T-helper 2 cell treated with Interferon-gamma antibody and Interleukin-4, amounts not matched to agents 5 μg/mL and 100 μg/mL, for 36 hours (primary cell): Measurements from ENCODE around the gene PRDM16.

Experiments
- DNase-seq: peaks from one replicate; pipeline ENCODE4 v3.0.0; 2021; ENCODE audit warnings: low spot score
- H3K27ac Mint-ChIP-seq: one replicate; pipeline ENCODE4 v1.8.0; 2021; ENCODE audit warnings: mild to moderate bottlenecking, mixed read lengths
- H3K27me3 Mint-ChIP-seq: one replicate; pipeline ENCODE4 v1.8.0; 2021; ENCODE audit warnings: low read depth, mixed read lengths
- H3K36me3 Mint-ChIP-seq: one replicate; pipeline ENCODE4 v1.8.0; 2021; ENCODE audit warnings: low read depth, mixed read lengths
- H3K4me1 Mint-ChIP-seq: one replicate; pipeline ENCODE4 v1.8.0; 2021; ENCODE audit warnings: low read depth, mixed read lengths
- H3K4me3 Mint-ChIP-seq: one replicate; pipeline ENCODE4 v1.8.0; 2022; ENCODE audit warnings: mild to moderate bottlenecking, moderate library complexity, mixed read lengths
- H3K9me3 Mint-ChIP-seq: one replicate; pipeline ENCODE4 v1.8.0; 2021; ENCODE audit warnings: mixed read lengths

PRDM16 gene

GRCh38 chr1:3357526-3358297 lies 288.7 kb downstream of the PRDM16 start:
- no peaks in the 10 kb centered on the region for H3K4me1 Mint-ChIP-seq
- no peak overlapping the region for H3K4me3 Mint-ChIP-seq
- H3K9me3 Mint-ChIP-seq: no peaks in the 10 kb centered on the region
- no peak overlapping the region for H3K27ac Mint-ChIP-seq
- no peaks in the 10 kb centered on the region for H3K27me3 Mint-ChIP-seq
- H3K36me3 Mint-ChIP-seq: no peaks in the 10 kb centered on the region
- DNase-seq: no peak

GRCh38 chr1:3359351-3359750 lies 290.3 kb downstream of the PRDM16 start:
- DNase-seq: no peak
- no peaks in the 10 kb centered on the region for H3K36me3 Mint-ChIP-seq
- no peak overlapping the region for H3K27ac Mint-ChIP-seq
- no peaks in the 10 kb centered on the region for H3K4me1 Mint-ChIP-seq
- no peak overlapping the region for H3K4me3 Mint-ChIP-seq
- H3K9me3 Mint-ChIP-seq: no peaks in the 10 kb centered on the region
- no peaks in the 10 kb centered on the region for H3K27me3 Mint-ChIP-seq

- Mint-ChIP-seq H3K9me3 (no peaks in the 10 kb centered on the region), H3K4me1 (no peaks in the 10 kb centered on the region), H3K36me3 (no peaks in the 10 kb centered on the region), H3K27ac (no peak overlapping the region), H3K4me3 (no peak overlapping the region), H3K27me3 (no peaks in the 10 kb centered on the region)
- no peak for DNase-seq
Measured at GRCh38 chr1:3359756-3360440, 290.9 kb downstream of the PRDM16 start.

- Mint-ChIP-seq H3K27ac (no peak overlapping the region), H3K4me3 (no peak overlapping the region), H3K4me1 (no peaks in the 10 kb centered on the region), H3K36me3 (no peaks in the 10 kb centered on the region), H3K27me3 (no peaks in the 10 kb centered on the region), H3K9me3 (no peaks in the 10 kb centered on the region)
- DNase-seq: no peak
Measured at GRCh38 chr1:3360646-3361257, 291.7 kb downstream of the PRDM16 start.

GRCh38 chr1:3363023-3363422 lies 294.0 kb downstream of the PRDM16 start:
- H3K36me3 Mint-ChIP-seq: no peaks in the 10 kb centered on the region
- H3K4me3 Mint-ChIP-seq: no peak overlapping the region
- no peak for DNase-seq
- H3K27ac Mint-ChIP-seq: no peak overlapping the region
- no peaks in the 10 kb centered on the region for H3K27me3 Mint-ChIP-seq
- no peaks in the 10 kb centered on the region for H3K9me3 Mint-ChIP-seq
- no peaks in the 10 kb centered on the region for H3K4me1 Mint-ChIP-seq

- no peaks in the 10 kb centered on the region for H3K4me1 Mint-ChIP-seq
- no peaks in the 10 kb centered on the region for H3K9me3 Mint-ChIP-seq
- H3K27me3 Mint-ChIP-seq: peaks cover 2% of the 10 kb centered on the region
- no peaks in the 10 kb centered on the region for H3K36me3 Mint-ChIP-seq
- DNase-seq: no peak
- H3K4me3 Mint-ChIP-seq: no peak overlapping the region
- H3K27ac Mint-ChIP-seq: no peak overlapping the region
Measured at GRCh38 chr1:3363756-3364155, 294.8 kb downstream of the PRDM16 start.

- Mint-ChIP-seq H3K4me3 (no peak overlapping the region), H3K4me1 (no peaks in the 10 kb centered on the region), H3K9me3 (no peaks in the 10 kb centered on the region), H3K36me3 (no peaks in the 10 kb centered on the region), H3K27me3 (peaks cover 5% of the 10 kb centered on the region), H3K27ac (no peak overlapping the region)
- no peak for DNase-seq
Measured at GRCh38 chr1:3364551-3364950, 295.5 kb downstream of the PRDM16 start.

GRCh38 chr1:3364983-3365382 lies 296.0 kb downstream of the PRDM16 start:
- H3K4me3 Mint-ChIP-seq: no peak overlapping the region
- no peak overlapping the region for H3K27ac Mint-ChIP-seq

GRCh38 chr1:3365523-3366125 lies 296.6 kb downstream of the PRDM16 start:
- H3K27me3 Mint-ChIP-seq: peaks cover 5% of the 10 kb centered on the region
- H3K36me3 Mint-ChIP-seq: no peaks in the 10 kb centered on the region
- no peak overlapping the region for H3K4me3 Mint-ChIP-seq
- DNase-seq: no peak
- H3K4me1 Mint-ChIP-seq: no peaks in the 10 kb centered on the region
- no peak overlapping the region for H3K27ac Mint-ChIP-seq
- H3K9me3 Mint-ChIP-seq: no peaks in the 10 kb centered on the region

More at GRCh38 chr1:3364983-3365382, 296.0 kb downstream of the PRDM16 start:
- H3K27me3 Mint-ChIP-seq: peaks cover 5% of the 10 kb centered on the region
- H3K4me1 Mint-ChIP-seq: no peaks in the 10 kb centered on the region
- H3K36me3 Mint-ChIP-seq: no peaks in the 10 kb centered on the region
- DNase-seq: no peak
- H3K9me3 Mint-ChIP-seq: no peaks in the 10 kb centered on the region

- no peak for DNase-seq
- no peak overlapping the region for H3K4me3 Mint-ChIP-seq
Measured at GRCh38 chr1:3366126-3367051, 297.4 kb downstream of the PRDM16 start.

GRCh38 chr1:3367376-3367775 lies 298.4 kb downstream of the PRDM16 start:
- no peak for DNase-seq
- Mint-ChIP-seq H3K27ac (no peak overlapping the region), H3K4me3 (no peak overlapping the region), H3K36me3 (no peaks in the 10 kb centered on the region), H3K27me3 (peaks cover 7% of the 10 kb centered on the region), H3K4me1 (peaks cover 2% of the 10 kb centered on the region), H3K9me3 (no peaks in the 10 kb centered on the region)

More at GRCh38 chr1:3366126-3367051, 297.4 kb downstream of the PRDM16 start:
- no peak overlapping the region for H3K27ac Mint-ChIP-seq
- no peaks in the 10 kb centered on the region for H3K9me3 Mint-ChIP-seq
- peaks cover 5% of the 10 kb centered on the region for H3K27me3 Mint-ChIP-seq
- no peaks in the 10 kb centered on the region for H3K4me1 Mint-ChIP-seq
- no peaks in the 10 kb centered on the region for H3K36me3 Mint-ChIP-seq

GRCh38 chr1:3368059-3368458 lies 299.1 kb downstream of the PRDM16 start:
- Mint-ChIP-seq H3K4me3 (no peak overlapping the region), H3K36me3 (no peaks in the 10 kb centered on the region), H3K27ac (no peak overlapping the region), H3K9me3 (no peaks in the 10 kb centered on the region), H3K4me1 (peaks cover 9% of the 10 kb centered on the region), H3K27me3 (peaks cover 7% of the 10 kb centered on the region)
- no peak for DNase-seq

- Mint-ChIP-seq H3K4me3 (no peak overlapping the region), H3K36me3 (no peaks in the 10 kb centered on the region), H3K4me1 (peaks cover 9% of the 10 kb centered on the region), H3K9me3 (no peaks in the 10 kb centered on the region), H3K27me3 (peaks cover 7% of the 10 kb centered on the region), H3K27ac (no peak overlapping the region)
- no peak for DNase-seq
Measured at GRCh38 chr1:3368711-3369445, 299.9 kb downstream of the PRDM16 start.
